Activated T-cell treated with anti-CD3 and anti-CD28 coated beads, Interleukin-2, amount 50 U/mL, for 24 hours (primary cell): ENCODE results near the gene SMOC1.

Experiments
- DNase-seq: peaks from one replicate; pipeline ENCODE4 v3.0.0-alpha.2; 2020
- H3K27ac Mint-ChIP-seq: 2 replicates; pipeline ENCODE4 v1.8.0; 2020; ENCODE audit warnings: mild to moderate bottlenecking, mixed read lengths
- H3K27me3 Mint-ChIP-seq: 2 replicates; pipeline ENCODE4 v1.8.0; 2020; ENCODE audit warnings: mixed read lengths
- H3K36me3 Mint-ChIP-seq: 2 replicates; pipeline ENCODE4 v1.8.0; 2020; ENCODE audit warnings: low read depth, mixed read lengths
- H3K4me1 Mint-ChIP-seq: 2 replicates; pipeline ENCODE4 v1.8.0; 2020; ENCODE audit warnings: low read depth, mixed read lengths
- H3K4me3 Mint-ChIP-seq: 2 replicates; pipeline ENCODE4 v1.8.0; 2020; ENCODE audit warnings: mild to moderate bottlenecking, moderate library complexity, mixed read lengths
- H3K9me3 Mint-ChIP-seq: 2 replicates; pipeline ENCODE4 v1.8.0; 2020; ENCODE audit warnings: mixed read lengths

SMOC1 gene

DNA sequence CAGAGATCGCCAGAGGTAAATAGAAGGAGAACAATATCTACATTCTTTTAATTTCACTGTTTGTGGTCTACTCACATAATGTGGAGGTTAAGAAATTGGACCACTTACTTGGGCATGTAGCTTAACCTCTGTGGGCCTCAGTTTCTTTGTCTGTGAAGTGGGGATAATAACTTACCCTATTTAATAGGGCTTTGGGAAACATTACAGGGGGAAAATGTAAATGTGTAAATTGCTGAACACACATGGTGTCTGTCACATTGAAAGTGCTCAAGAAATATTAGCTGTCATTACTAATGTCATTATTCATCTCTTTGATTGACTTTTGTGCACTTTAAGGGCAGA lies 169.1 kb downstream of the SMOC1 start:
- Mint-ChIP-seq H3K36me3 (no peaks in the 10 kb centered on the region), H3K27ac (no peak overlapping the region), H3K4me1 (peaks cover 6% of the 10 kb centered on the region), H3K27me3 (peaks cover 19% of the 10 kb centered on the region), H3K4me3 (no peak overlapping the region), H3K9me3 (no peaks in the 10 kb centered on the region)
- no peak for DNase-seq

DNA sequence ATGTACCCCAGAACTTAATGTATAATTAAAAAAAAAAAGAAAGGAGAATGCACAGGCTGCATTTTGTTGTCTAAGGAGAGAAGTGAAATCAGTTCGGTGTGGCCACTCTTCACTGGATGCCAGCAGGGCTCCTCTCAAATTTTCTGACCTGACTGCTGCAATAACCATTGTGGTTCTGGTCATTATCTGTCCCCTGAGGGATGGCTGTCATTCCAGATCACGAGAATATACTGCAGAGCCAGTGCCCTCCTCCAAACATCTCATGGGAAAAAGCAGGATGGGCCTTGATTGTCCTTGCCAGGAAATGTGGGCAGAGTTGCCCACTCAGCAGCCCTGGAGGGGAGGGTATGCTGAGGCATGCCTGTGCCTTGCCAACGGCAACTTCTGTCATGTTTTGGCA lies 170.4 kb downstream of the SMOC1 start:
- Mint-ChIP-seq H3K36me3 (no peaks in the 10 kb centered on the region), H3K4me1 (peaks cover 6% of the 10 kb centered on the region), H3K4me3 (no peak overlapping the region), H3K9me3 (no peaks in the 10 kb centered on the region), H3K27ac (no peak overlapping the region), H3K27me3 (peaks cover 19% of the 10 kb centered on the region)
- DNase-seq, result no peak

DNA sequence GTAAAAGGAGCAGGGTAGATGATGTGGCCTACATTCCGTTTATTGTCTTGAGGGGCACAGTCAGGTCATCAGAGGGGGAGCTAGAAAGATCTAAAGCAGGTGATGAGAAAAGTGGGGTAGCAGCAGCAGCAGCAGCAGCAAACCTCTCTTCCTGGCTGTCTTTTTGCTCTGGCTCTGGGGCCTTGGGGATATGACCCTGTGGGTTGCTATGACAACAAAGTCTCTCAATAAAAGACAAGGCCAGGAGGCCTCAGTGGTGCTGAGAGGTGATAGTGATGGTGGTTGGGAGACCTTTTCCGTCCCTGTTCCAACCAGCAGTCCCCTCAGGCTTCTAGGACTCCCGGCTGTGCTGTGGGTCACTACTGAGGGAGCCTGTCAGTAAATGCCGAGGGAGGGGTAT lies 170.9 kb downstream of the SMOC1 start:
- no peaks in the 10 kb centered on the region for H3K9me3 Mint-ChIP-seq
- peaks cover 6% of the 10 kb centered on the region for H3K4me1 Mint-ChIP-seq
- H3K4me3 Mint-ChIP-seq, result no peak overlapping the region
- no peak for DNase-seq
- H3K27ac Mint-ChIP-seq, result no peak overlapping the region
- no peaks in the 10 kb centered on the region for H3K36me3 Mint-ChIP-seq
- peaks cover 15% of the 10 kb centered on the region for H3K27me3 Mint-ChIP-seq

DNA sequence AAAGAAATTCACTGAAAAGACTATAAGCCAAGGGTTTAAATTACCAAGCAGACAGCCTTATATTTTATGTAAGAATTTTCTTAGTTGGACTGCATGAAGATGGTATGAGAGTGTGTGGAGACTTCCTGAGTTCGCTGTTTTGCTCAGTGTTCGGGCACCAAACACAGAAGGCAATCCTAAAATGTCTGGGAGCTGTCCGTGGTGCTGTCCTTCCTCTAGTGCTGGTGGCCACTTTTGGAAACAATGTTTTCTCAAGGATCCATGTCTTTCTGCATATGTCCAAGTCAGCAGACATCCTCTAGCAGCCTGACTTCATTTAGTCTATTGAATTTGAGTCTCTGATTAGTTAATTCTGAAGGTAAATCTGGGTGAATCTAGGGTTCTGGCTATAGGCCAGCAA lies 173.8 kb downstream of the SMOC1 start:
- Mint-ChIP-seq H3K27me3 (peaks cover 17% of the 10 kb centered on the region), H3K36me3 (no peaks in the 10 kb centered on the region), H3K4me3 (no peak overlapping the region), H3K4me1 (peaks cover 6% of the 10 kb centered on the region), H3K27ac (no peak overlapping the region), H3K9me3 (no peaks in the 10 kb centered on the region)
- no peak for DNase-seq

DNA sequence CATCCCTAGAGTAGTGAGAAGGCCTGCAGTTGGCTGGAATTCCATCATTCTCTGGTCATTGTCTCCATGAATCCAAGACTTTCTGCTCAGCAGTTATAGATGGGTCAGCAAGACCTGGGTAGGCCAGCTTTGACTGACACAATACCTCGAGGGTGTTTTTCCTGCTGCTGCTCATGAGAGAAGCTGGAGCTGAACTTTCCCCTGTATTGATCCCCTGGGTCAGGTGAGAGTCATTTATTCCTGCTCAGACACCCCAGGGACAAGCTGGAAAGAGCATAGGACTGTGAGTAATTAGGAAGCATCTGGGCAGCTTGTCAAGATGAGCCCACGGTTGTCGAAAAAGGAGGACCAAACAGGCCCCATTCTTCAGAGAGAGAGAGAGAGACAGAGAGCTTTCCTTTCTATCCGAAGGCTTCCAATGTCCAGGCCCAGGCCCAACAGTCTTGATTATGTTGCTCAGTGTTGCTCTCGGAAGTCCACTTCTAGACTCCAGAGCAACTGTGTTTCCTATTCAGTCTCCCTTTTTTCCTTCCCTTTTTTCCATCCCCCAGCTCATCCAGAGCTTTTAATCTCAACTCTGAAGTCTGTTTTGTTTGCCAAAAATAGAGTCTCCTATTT lies 178.4 kb downstream of the SMOC1 start:
- no peaks in the 10 kb centered on the region for H3K9me3 Mint-ChIP-seq
- peaks cover under 1% of the 10 kb centered on the region for H3K4me1 Mint-ChIP-seq
- DNase-seq, result no peak
- no peak overlapping the region for H3K4me3 Mint-ChIP-seq
- H3K27ac Mint-ChIP-seq, result no peak overlapping the region
- peaks cover 32% of the 10 kb centered on the region for H3K27me3 Mint-ChIP-seq
- H3K36me3 Mint-ChIP-seq, result no peaks in the 10 kb centered on the region

DNA sequence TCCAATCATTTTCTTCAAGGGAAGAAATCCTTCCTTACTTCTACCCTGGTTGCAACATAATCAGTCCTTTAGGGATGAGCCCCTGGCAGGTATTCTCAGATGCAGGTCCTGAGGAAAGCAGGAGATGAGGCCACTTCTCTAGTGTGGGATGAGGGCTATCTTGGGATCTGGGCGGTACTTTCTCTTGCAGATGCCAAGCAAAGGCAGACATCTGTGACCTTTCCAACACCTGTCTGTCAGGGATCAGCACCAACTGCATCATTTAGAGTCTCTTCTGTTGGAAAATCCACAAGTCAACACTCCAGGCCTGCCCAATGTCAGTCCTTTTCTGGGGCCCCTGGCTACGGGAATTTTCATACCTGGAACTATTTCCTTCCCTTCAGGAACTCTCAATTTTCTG lies 180.3 kb downstream of the SMOC1 start:
- peaks cover 39% of the 10 kb centered on the region for H3K27me3 Mint-ChIP-seq
- H3K36me3 Mint-ChIP-seq, result no peaks in the 10 kb centered on the region
- no peak for DNase-seq
- H3K9me3 Mint-ChIP-seq, result no peaks in the 10 kb centered on the region
- no peak overlapping the region for H3K27ac Mint-ChIP-seq
- no peaks in the 10 kb centered on the region for H3K4me1 Mint-ChIP-seq
- H3K4me3 Mint-ChIP-seq, result no peak overlapping the region

DNA sequence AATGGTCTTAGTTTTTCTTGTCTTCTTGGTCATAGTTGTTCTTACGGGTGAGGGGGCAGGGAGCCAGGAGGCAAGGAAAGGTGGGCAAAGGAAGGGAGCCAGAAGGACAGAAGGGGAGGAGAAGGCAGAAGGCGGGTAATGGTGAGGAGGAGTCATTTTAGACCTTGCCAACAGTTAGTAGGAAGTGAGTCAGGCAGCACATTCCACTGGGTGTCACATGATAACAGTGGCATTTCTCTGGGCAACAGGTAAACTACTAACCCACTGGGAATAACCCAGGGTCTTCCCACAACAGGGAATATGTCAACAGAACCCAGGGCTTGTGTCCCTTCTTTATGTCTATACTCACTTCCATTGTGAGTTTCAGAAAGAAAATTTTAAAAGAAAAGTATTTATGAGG lies 181.9 kb downstream of the SMOC1 start:
- no peaks in the 10 kb centered on the region for H3K9me3 Mint-ChIP-seq
- H3K27ac Mint-ChIP-seq, result no peak overlapping the region
- peaks cover 36% of the 10 kb centered on the region for H3K27me3 Mint-ChIP-seq
- no peak for DNase-seq
- no peaks in the 10 kb centered on the region for H3K4me1 Mint-ChIP-seq
- H3K4me3 Mint-ChIP-seq, result no peak overlapping the region
- H3K36me3 Mint-ChIP-seq, result no peaks in the 10 kb centered on the region

DNA sequence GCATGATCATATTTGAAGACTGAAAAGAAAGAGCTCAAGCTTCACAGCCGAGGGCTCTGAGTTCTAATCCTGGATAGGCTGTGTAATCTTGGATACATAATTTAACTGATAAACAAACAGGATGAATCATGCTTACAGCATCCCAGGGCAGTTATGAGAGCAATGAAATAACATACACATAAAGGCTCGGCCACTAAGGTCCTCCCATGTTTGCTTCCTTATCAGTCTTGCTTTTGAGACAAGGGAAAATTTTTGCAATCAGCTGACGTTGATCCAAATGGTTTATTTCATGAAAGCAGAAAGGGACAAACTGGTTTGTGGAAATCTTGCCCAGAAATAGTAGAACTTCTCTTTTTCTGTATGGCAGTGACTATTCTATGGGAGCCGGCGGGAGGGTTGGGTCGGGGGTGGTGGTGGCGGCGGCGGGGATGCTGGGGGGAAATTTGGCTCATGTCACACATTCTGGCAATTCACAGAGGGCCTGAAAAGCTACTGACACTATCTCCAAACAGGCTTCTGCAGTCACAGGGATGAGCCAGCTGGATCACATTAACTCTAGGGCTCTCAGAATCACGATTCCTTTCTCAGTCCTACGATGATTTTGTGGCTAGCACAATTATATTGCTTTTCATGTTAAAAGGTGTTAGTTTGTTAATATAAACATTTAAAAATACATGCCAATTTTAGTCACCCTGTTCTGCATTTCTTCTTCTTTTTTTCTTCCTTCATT lies 185.1 kb downstream of the SMOC1 start:
- H3K27me3 Mint-ChIP-seq, result peaks cover 24% of the 10 kb centered on the region
- no peak for DNase-seq
- H3K4me1 Mint-ChIP-seq, result no peaks in the 10 kb centered on the region
- H3K9me3 Mint-ChIP-seq, result no peaks in the 10 kb centered on the region
- H3K27ac Mint-ChIP-seq, result no peak overlapping the region
- no peak overlapping the region for H3K4me3 Mint-ChIP-seq
- no peaks in the 10 kb centered on the region for H3K36me3 Mint-ChIP-seq

DNA sequence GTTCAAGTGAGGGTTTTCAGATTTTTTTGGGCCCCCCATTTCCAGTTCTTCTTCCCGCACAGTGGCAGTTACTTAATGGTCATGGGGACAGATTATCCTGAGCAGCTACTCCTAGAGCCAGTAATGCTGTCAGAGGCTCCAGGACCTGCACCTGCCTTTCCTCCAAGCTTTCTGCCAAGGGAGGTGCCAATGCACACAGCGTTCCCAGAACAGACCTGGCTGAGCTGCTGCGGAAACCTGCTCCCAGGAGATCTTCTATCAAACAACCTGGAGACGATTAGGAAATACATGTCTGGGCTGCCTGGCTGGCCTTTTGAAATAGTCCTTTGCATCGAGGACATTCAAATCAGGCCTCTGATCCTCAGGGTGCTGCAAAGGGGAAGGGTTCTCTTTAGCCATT lies 188.6 kb downstream of the SMOC1 start:
- no peak overlapping the region for H3K27ac Mint-ChIP-seq
- peaks cover 14% of the 10 kb centered on the region for H3K27me3 Mint-ChIP-seq
- no peaks in the 10 kb centered on the region for H3K4me1 Mint-ChIP-seq
- H3K36me3 Mint-ChIP-seq, result no peaks in the 10 kb centered on the region
- H3K9me3 Mint-ChIP-seq, result no peaks in the 10 kb centered on the region
- DNase-seq, result no peak
- no peak overlapping the region for H3K4me3 Mint-ChIP-seq

DNA sequence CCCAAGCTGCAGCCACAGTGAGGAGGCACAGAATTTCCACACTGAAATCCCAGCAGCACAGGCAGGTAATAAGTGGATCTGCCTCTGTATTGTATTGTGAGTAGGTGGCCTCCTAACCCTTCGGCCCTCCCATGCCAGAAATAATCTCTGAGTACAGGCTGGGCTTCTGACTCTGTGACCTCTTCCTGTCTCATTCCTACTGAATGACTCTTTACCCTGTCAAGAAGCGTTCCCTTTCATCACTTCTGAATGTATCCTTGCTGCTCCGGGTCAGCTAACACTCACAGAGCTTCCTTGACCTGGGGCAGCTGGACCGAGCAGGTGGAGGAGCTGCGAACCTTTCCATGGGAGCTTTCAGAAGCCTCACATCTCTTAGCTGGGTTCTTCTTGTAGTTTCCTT lies 190.0 kb downstream of the SMOC1 start:
- Mint-ChIP-seq H3K36me3 (no peaks in the 10 kb centered on the region), H3K27me3 (peaks cover 20% of the 10 kb centered on the region), H3K9me3 (no peaks in the 10 kb centered on the region), H3K27ac (no peak overlapping the region), H3K4me3 (no peak overlapping the region), H3K4me1 (no peaks in the 10 kb centered on the region)
- DNase-seq, result no peak

DNA sequence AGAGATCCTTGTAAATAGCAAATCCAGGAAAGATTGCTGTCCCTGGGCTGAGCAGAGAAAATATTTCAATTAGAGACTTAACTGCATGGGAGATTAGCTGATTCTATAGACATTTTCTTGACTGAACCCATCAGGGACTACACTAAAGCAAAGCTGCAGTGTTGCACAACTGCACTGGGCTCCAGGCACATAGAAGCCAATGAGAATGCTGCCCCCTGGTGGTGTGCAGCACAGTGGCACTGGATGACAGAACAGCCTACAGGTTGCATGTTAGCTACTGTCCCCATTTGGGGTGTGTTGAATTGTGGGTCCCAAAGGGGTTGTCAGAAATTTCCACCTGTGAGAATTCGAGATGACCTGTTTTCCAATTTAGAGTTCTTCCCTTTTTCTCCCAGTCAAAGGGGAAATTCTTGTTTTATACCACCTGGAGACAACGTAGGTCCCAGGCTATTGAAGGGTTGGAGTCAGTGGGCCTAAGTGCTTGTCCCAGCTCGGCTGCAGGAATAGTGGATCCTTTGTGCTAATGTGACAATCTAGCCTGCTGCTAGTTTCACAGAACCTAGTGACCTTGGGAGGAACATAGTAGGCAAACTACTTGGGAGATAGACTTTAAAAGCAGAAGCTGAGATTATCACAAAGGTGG lies 194.8 kb downstream of the SMOC1 start:
- peaks cover 39% of the 10 kb centered on the region for H3K27me3 Mint-ChIP-seq
- no peak overlapping the region for H3K27ac Mint-ChIP-seq
- H3K4me3 Mint-ChIP-seq, result no peak overlapping the region
- no peaks in the 10 kb centered on the region for H3K36me3 Mint-ChIP-seq
- H3K4me1 Mint-ChIP-seq, result no peaks in the 10 kb centered on the region
- peak; percentile 60 for DNase-seq
- no peaks in the 10 kb centered on the region for H3K9me3 Mint-ChIP-seq

DNA sequence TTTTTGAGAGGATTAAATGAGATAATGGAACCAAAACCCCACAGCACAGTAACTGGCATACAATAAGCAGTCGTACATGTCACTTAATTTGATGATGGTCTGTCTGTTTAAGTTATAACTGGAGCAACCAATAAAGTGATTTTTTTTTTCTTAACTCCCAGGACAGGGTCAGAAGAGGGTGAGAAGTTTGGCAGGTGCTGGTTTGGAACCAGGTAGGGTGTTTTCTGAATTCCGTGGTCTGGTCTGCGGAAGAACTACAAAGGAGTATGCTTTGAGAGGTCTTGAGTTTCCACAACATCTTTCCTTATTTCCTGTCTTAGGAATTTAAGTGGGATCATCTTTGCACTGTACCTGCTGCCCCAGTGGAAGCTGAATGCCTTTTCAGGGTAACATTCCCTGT lies 197.8 kb downstream of the SMOC1 start:
- no peaks in the 10 kb centered on the region for H3K36me3 Mint-ChIP-seq
- H3K9me3 Mint-ChIP-seq, result no peaks in the 10 kb centered on the region
- H3K4me1 Mint-ChIP-seq, result no peaks in the 10 kb centered on the region
- DNase-seq, result no peak
- H3K27ac Mint-ChIP-seq, result no peak overlapping the region
- no peak overlapping the region for H3K4me3 Mint-ChIP-seq
- peaks cover 43% of the 10 kb centered on the region for H3K27me3 Mint-ChIP-seq

DNA sequence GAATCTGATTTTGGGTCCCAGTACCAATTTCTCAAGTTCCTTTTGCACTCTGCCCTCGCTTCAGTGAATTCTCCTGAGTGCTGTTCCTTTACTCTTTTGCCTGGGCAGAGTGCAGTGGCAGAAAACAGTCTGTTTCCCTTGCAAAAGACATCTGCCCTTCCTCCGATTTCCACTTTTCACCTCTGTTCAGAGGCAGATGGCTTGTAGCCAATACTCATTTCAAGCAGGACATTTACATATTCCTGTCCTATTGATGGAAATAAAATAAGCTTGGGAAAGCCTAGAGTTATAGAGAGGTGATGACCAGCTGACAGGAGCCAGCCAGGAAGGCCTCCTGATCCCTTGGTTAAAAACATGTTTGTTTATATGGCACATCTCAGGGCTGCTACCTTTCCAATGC lies 198.5 kb downstream of the SMOC1 start:
- H3K4me3 Mint-ChIP-seq, result no peak overlapping the region
- no peak for DNase-seq
- peaks cover 47% of the 10 kb centered on the region for H3K27me3 Mint-ChIP-seq
- H3K4me1 Mint-ChIP-seq, result no peaks in the 10 kb centered on the region
- no peak overlapping the region for H3K27ac Mint-ChIP-seq
- no peaks in the 10 kb centered on the region for H3K9me3 Mint-ChIP-seq
- no peaks in the 10 kb centered on the region for H3K36me3 Mint-ChIP-seq

DNA sequence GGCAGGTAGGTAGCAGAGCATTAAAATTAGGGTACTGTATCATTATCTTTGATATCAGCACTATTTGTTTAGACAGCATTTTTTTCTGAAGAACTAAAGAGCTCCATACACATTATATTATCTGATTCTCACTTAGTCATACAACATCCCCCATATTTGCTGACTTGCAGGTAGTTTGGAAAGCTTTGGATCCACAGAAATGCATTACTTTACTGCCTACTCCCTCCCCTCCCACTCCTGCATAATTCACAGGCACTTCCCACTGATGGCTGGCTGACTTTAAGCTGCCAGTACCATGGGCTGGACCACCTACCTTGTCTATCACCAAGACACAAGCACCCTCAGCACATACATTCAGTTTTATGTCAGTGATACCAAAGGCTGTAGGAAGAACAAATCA lies 199.1 kb downstream of the SMOC1 start:
- Mint-ChIP-seq H3K27ac (no peak overlapping the region), H3K4me3 (no peak overlapping the region), H3K9me3 (no peaks in the 10 kb centered on the region), H3K27me3 (peaks cover 42% of the 10 kb centered on the region), H3K36me3 (no peaks in the 10 kb centered on the region), H3K4me1 (no peaks in the 10 kb centered on the region)
- DNase-seq, result no peak

DNA sequence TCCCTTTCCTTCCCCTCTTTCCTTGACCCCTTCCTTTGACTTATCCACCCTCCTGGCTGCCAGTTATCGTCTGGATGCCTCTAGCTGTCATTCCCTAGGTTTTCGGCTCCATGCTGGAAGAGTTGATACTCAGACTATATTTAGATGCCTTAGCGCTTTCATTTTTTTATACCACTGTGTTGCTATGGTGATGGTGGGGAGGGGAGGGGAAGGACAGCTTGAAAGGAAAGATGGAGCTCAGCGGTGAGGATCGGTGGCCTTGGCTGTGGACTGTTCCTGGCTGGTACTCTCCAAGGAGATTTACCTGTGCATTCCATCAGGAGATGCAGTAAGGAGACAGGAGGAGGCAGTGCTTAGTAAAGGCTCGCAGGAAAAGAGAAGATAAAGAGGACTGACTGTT lies 200.9 kb downstream of the SMOC1 start:
- Mint-ChIP-seq H3K36me3 (no peaks in the 10 kb centered on the region), H3K27ac (no peak overlapping the region), H3K27me3 (peaks cover 44% of the 10 kb centered on the region)

More for the DNA sequence above, 200.9 kb downstream of the SMOC1 start:
- no peak overlapping the region for H3K4me3 Mint-ChIP-seq
- H3K9me3 Mint-ChIP-seq, result no peaks in the 10 kb centered on the region
- DNase-seq, result no peak
- no peaks in the 10 kb centered on the region for H3K4me1 Mint-ChIP-seq
